ENCODE measurements around the gene MBTPS1.

MBTPS1 gene

GRCh38 chr16:84041881-84042280 is 74.9 kb downstream of the MBTPS1 start:
- FAIRE-seq (no peak), DNase-seq (ENCODE audit: insufficient read length, low spot score) (no peak)

GRCh38 chr16:84040823-84041820 is 75.6 kb downstream of the MBTPS1 start:
- FAIRE-seq (no peak), DNase-seq (ENCODE audit: insufficient read length, low spot score) (no peak)

GRCh38 chr16:84040226-84040822 is 76.4 kb downstream of the MBTPS1 start:
- no peak for FAIRE-seq
- no peak for DNase-seq (ENCODE audit: insufficient read length, low spot score)

- no peak for DNase-seq (ENCODE audit: insufficient read length, low spot score)
- no peak for FAIRE-seq
These were observed 77.0 kb downstream of the MBTPS1 start for GRCh38 chr16:84039696-84040095.

GRCh38 chr16:84038469-84038868 is 78.3 kb downstream of the MBTPS1 start:
- no peak for FAIRE-seq

GRCh38 chr16:84036982-84037425 is 79.7 kb downstream of the MBTPS1 start:
- DNase-seq (ENCODE audit: insufficient read length, low spot score) = no peak
- no peak for FAIRE-seq

More at GRCh38 chr16:84038469-84038868, 78.3 kb downstream of the MBTPS1 start:
- no peak for DNase-seq (ENCODE audit: insufficient read length, low spot score)

- no peak for DNase-seq (ENCODE audit: insufficient read length, low spot score)
- FAIRE-seq = no peak
These were observed 80.6 kb downstream of the MBTPS1 start for GRCh38 chr16:84036131-84036530.

GRCh38 chr16:84034516-84034915 is 82.2 kb downstream of the MBTPS1 start:
- no peak for DNase-seq (ENCODE audit: insufficient read length, low spot score)
- FAIRE-seq = no peak

GRCh38 chr16:84033251-84034195 is 83.2 kb downstream of the MBTPS1 start:
- no peak for DNase-seq (ENCODE audit: insufficient read length, low spot score)
- FAIRE-seq = no peak

GRCh38 chr16:84032458-84033178 is 84.1 kb downstream of the MBTPS1 start:
- DNase-seq (ENCODE audit: insufficient read length, low spot score) (no peak), FAIRE-seq (peak; percentile 64)

- FAIRE-seq (no peak), DNase-seq (ENCODE audit: insufficient read length, low spot score) (no peak)
These were observed 85.2 kb downstream of the MBTPS1 start for GRCh38 chr16:84031556-84031955.

- DNase-seq (ENCODE audit: insufficient read length, low spot score) = no peak
These were observed 87.3 kb downstream of the MBTPS1 start for GRCh38 chr16:84029297-84030047.

GRCh38 chr16:84027625-84028024 is 89.1 kb downstream of the MBTPS1 start:
- DNase-seq (ENCODE audit: insufficient read length, low spot score) (no peak), FAIRE-seq (no peak)

More at GRCh38 chr16:84029297-84030047, 87.3 kb downstream of the MBTPS1 start:
- no peak for FAIRE-seq

- no peak for DNase-seq (ENCODE audit: insufficient read length, low spot score)
- no peak for FAIRE-seq
These were observed 90.1 kb downstream of the MBTPS1 start for GRCh38 chr16:84026606-84027005.

GRCh38 chr16:84024854-84025253 is 91.9 kb downstream of the MBTPS1 start:
- no peak for DNase-seq (ENCODE audit: insufficient read length, low spot score)
- no peak for FAIRE-seq

- FAIRE-seq = no peak
These were observed 94.1 kb downstream of the MBTPS1 start for GRCh38 chr16:84022644-84023043.

GRCh38 chr16:84021488-84021887 is 95.3 kb downstream of the MBTPS1 start:
- DNase-seq (ENCODE audit: insufficient read length, low spot score) (no peak), FAIRE-seq (no peak)

More at GRCh38 chr16:84022644-84023043, 94.1 kb downstream of the MBTPS1 start:
- no peak for DNase-seq (ENCODE audit: insufficient read length, low spot score)

- DNase-seq (ENCODE audit: insufficient read length, low spot score) = no peak
- no peak for FAIRE-seq
These were observed 96.4 kb downstream of the MBTPS1 start for GRCh38 chr16:84020353-84020752.

- FAIRE-seq (no peak), DNase-seq (ENCODE audit: insufficient read length, low spot score) (no peak)
These were observed 98.0 kb downstream of the MBTPS1 start for GRCh38 chr16:84018710-84019109.

Data from HTR-8/SVneo (cell line).